Kidney epithelial cell (primary cell): ENCODE measurements around the gene KIF26A. TPM values are rescaled to one million over a fixed set of nuclear protein-coding genes. Genes with fewer than 3 reads are reported as not detected.

Experiments used
- DNase-seq: peaks from one replicate; pipeline ENCODE4 v3.0.0-alpha.2; 2010; ENCODE audit warnings: low read depth
- H3K27me3 ChIP-seq: 2 replicates; pipeline ENCODE4 v1.6.0; 2011; ENCODE audit warnings: low read length; ENCODE audit not compliant: control insufficient read depth, insufficient read depth
- H3K36me3 ChIP-seq: 2 replicates; pipeline ENCODE4 v1.5.1; 2011; ENCODE audit warnings: low read length; ENCODE audit not compliant: control insufficient read depth, insufficient read depth
- H3K4me3 ChIP-seq: 2 replicates; pipeline ENCODE4 v1.5.1; 2011; ENCODE audit warnings: low read depth, mild to moderate bottlenecking, control low read depth, low read length
- total RNA-seq: library from RNA; depleted of rRNA; stranded (reverse); fragments of >200 nt; gene quantifications from 2 replicates; pipeline ENCODE4 v1.2.3, GENCODE V29; 2015
- TF ChIP-seq, protein P1 (sequence below): IDR thresholded peaks from 2 replicates; pipeline ENCODE4 v1.5.1; 2011; ENCODE audit warnings: mild to moderate bottlenecking, moderate library complexity, low read length, control low read depth, inconsistent platforms; ENCODE audit not compliant: insufficient read depth, poor library complexity, severe bottlenecking

The KIF26A gene
- total RNA-seq, 1 donor from 2014 or later: 0.21 TPM

DNA sequence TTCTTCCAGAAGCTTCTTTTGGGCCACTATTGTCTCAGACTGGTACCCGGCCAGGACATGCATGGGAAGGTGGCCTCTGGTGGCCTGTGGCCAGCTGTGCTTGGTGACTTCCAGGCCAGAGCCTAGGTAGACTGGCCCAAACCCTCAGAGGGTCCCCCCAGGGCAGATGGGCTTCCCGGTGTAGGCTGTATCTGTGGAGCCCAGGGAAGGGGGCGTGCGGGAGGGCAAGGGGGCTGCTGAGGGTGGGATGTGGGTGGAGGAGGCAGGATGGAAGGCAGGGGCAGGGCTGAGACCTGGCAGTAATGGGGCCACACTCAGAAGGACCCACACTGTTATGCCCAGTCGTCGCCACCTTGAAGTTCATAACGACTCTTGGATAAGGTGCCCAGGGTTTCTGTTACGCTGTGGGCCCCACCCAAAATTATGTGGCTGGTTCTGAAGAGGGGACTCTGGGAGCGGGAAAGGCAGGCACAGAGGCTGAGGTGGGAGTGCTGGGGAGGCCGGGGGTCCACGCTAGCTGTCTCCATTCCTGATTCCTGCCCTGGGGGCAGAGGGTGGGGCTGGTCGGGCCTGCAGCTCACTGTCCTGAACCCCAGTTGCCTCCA, 52.1 kb downstream of the KIF26A start:
- Histone ChIP-seq H3K4me3 (no peak overlapping the region), H3K36me3 (no peaks in the 10 kb centered on the region), H3K27me3 (peaks cover 7% of the 10 kb centered on the region)
- DNase-seq: no peak
- TF ChIP-seq, protein P1, sequence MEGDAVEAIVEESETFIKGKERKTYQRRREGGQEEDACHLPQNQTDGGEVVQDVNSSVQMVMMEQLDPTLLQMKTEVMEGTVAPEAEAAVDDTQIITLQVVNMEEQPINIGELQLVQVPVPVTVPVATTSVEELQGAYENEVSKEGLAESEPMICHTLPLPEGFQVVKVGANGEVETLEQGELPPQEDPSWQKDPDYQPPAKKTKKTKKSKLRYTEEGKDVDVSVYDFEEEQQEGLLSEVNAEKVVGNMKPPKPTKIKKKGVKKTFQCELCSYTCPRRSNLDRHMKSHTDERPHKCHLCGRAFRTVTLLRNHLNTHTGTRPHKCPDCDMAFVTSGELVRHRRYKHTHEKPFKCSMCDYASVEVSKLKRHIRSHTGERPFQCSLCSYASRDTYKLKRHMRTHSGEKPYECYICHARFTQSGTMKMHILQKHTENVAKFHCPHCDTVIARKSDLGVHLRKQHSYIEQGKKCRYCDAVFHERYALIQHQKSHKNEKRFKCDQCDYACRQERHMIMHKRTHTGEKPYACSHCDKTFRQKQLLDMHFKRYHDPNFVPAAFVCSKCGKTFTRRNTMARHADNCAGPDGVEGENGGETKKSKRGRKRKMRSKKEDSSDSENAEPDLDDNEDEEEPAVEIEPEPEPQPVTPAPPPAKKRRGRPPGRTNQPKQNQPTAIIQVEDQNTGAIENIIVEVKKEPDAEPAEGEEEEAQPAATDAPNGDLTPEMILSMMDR: no peak

DNA sequence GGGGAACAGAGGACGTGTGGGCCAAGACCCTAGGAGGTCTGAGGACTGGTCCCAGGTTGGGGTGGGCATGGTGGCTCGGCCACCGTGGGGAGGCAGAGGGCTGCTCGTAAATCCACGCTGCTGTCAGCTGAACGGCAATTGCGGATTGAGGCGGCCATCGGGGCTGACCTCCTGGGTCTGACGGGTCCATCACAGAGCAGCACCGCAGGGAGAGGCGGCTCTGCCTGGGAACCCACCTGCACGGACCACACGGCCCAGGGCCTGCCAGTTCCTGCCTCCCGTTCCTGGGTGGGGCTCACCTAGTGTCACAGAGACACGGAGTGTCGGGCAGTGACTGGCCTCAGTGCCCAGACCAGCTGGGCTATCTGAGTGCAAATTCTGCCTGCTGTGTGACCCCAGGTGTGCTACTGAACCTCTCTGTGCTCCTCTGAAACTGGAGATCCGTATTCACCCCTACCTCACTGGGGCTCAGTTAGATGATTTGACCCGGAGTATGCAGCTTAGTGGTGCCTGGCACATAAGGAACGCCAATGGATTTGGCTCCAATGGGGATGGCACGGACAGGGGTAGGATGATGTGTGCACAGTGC, 53.1 kb downstream of the KIF26A start:
- TF ChIP-seq, protein P1: no peak
- DNase-seq: no peak

DNA sequence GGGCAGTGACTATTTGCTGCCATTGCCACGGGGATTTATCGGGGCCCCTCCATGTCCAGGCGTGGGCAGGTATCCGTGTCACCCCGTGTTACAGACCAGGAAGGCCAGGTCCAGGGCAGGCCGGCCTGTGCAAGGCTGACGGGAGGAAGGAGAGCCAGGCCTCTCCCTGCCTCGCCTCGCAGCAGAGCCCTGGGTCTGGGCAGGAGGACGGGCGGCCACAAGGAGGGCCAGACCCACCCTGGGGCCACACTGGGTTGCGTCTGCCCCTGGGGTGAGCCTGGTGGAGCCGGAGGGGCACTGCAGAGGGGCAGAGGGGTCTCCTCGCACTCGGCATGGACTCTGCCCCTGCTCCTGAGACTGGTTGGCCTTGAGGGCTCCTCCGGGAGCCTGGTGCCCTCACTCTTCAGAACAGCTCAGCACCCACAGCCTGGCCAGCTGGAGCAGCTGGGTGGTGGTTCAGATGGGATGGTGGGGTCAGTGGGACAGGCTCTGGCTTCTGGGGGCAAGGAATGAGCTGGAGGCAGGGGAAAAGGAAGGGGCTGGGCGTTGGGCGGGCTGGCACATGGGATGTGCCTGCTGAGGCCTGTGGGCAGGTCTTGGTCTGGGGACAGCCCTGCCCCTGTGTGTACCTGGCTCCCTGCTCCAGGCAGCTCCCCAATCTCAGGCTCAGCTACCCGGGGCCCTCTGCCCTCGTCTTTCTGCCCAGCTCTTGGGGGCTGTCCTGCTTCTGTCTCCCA, 53.9 kb downstream of the KIF26A start:
- no peak overlapping the region for H3K4me3 ChIP-seq
- H3K27me3 ChIP-seq: peaks cover 16% of the 10 kb centered on the region
- TF ChIP-seq, protein P1: no peak
- H3K36me3 ChIP-seq: no peaks in the 10 kb centered on the region
- no peak for DNase-seq

More for the DNA sequence above, 53.1 kb downstream of the KIF26A start:
- Histone ChIP-seq H3K27me3 (peaks cover 13% of the 10 kb centered on the region), H3K4me3 (no peak overlapping the region), H3K36me3 (no peaks in the 10 kb centered on the region)

DNA sequence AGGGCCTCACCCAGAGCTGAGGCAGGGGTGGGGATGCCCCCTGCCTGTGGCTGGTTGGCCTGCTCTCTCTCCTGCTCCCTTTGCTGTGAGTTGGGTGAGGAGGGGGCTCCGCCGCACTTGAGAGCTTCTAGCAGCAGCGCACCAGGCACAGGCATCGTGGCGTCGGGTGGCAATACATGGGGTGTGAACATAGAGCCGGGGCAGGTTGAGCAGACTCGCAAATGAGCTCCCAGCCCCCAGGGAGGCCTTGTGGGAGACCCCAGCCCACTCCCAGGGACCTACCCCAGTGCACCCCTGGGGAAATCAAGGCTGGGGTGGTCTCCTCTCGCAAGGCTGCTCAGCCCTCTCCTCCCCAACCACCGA, 54.5 kb downstream of the KIF26A start:
- H3K27me3 ChIP-seq: peaks cover 13% of the 10 kb centered on the region
- no peak for DNase-seq
- H3K36me3 ChIP-seq: no peaks in the 10 kb centered on the region
- TF ChIP-seq, protein P1: no peak
- H3K4me3 ChIP-seq: no peak overlapping the region

DNA sequence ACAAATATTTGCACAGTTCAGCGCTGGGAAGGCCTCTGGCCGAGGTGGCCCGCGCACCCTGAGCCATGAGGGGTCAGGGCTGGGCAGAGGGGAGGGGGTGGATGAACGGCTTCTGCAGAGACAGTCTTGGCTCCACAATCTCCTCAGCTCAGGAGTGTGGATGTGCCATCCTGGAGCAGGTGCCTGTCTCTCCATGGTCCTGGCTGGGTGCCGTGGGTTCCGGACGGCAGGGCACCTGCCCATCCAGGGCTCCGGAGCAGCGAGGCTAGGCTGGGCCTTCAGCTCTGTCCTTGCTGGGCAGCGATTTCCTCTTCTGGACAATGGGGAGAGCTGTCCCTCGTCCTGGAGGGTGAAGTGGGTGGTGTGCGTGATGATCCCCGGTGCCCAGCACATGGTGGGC, 55.6 kb downstream of the KIF26A start:
- no peak overlapping the region for H3K4me3 ChIP-seq
- TF ChIP-seq, protein P1: no peak
- peaks cover 13% of the 10 kb centered on the region for H3K27me3 ChIP-seq
- DNase-seq: no peak
- no peaks in the 10 kb centered on the region for H3K36me3 ChIP-seq

DNA sequence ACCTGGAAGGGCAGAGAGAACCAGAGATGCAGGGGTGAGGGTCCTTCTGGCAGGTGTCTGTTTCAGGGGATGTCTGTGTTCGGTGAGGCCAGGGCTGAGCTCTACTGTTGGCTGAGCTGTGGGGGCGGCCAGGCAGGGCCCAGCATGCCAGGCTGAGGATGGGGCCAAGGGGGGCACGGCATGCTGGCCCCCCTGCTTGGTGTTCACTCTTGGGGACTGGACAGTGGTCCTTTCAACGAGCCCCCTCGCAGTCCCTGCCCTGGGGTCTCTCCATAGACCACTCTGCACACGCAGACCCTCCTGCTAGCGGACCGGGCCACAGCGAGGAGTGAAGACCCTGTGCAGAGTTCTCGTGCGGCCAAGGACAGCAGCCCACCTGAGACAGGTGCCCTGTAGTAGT, 56.3 kb downstream of the KIF26A start:
- peaks cover 13% of the 10 kb centered on the region for H3K27me3 ChIP-seq
- TF ChIP-seq, protein P1: no peak
- H3K4me3 ChIP-seq: no peak overlapping the region
- no peak for DNase-seq
- H3K36me3 ChIP-seq: no peaks in the 10 kb centered on the region
